ENCODE results near the gene MRPL37. TPM values are rescaled to one million over a fixed set of nuclear protein-coding genes. Genes with fewer than 3 reads are reported as not detected.

MRPL37 gene
- polyA plus RNA-seq, 1 of the 3 experiments (the other 2 are of a cell fraction): 11.3 TPM

DNA sequence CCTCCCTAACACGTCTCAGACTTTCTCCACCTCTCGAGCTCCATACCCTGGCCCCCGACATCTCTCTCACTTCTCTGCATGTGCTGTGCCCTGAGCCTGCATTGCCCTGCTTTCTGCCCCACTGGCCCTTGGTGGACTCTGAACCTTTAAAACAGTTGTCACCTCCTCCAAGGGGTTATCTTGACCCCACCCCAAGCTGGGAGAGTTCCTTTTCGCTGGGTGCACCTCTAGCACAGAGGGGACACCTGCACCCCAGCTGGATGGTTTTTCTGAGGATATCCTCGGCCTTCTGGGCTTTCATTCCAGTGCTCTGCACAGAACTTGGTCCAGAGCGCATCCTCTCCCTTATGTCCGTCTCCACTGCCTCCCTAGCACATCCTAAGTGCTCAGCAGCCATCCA, 43.0 kb upstream of the MRPL37 start:
- Histone ChIP-seq H3K79me2 (ENCODE audit: insufficient read depth) (no peaks in the 10 kb centered on the region), H3K4me3 (ENCODE audit: low read depth in 2 of 2, low read length in 1 of 2) (no peak overlapping the region), H3K27ac (ENCODE audit: low read depth in 2 of 2, low read length in 1 of 2) (no peak overlapping the region), H3K27me3 (ENCODE audit: insufficient read depth) (no peaks in the 10 kb centered on the region), H4K20me1 (ENCODE audit: insufficient read depth) (no peaks in the 10 kb centered on the region), H3K4me1 (ENCODE audit: control insufficient read depth in 1 of 2, insufficient read depth in 2 of 2, low read depth in 1 of 2, low read length in 1 of 2) (peaks cover 0 to 4% of the 10 kb centered on the region in 2 experiments; a peak in 2 of 4 replicates), H3K36me3 (replicated peaks in 1 of 2; ENCODE audit: control insufficient read depth in 1 of 2, insufficient read depth in 2 of 2, low read length in 1 of 2) (no peaks in the 10 kb centered on the region), H3K9me2 (no peaks in the 10 kb centered on the region), H3K9me3 (no peaks in the 10 kb centered on the region), H2AFZ (ENCODE audit: low read depth) (no peak overlapping the region), H3F3A (replicated peaks; ENCODE audit: insufficient read depth) (no peaks in the 10 kb centered on the region), H3K9ac (no peak overlapping the region), H3K4me2 (no peak overlapping the region)
- DNase-seq: no peak
- 86% methylated on average over 7 of the region's 7 CpGs for WGBS (ENCODE audit: low lambda C conversion rate)
- TF ChIP-seq NFIC (IDR thresholded peaks at IDR 0.05; ENCODE audit: borderline replicate concordance): no peak
- TF ChIP-seq EP300 (IDR thresholded peaks at IDR 0.05; ENCODE audit: borderline replicate concordance in 1 of 2, low read depth in 1 of 2, low read length in 1 of 2): no peak
- no peak for TF ChIP-seq TAF1 (IDR thresholded peaks at IDR 0.05; ENCODE audit: borderline replicate concordance, low read depth, low read length)
- TF ChIP-seq RAD21 (IDR thresholded peaks at IDR 0.05; ENCODE audit: low read length): no peak
- no peak for TF ChIP-seq ELF1 (IDR thresholded peaks at IDR 0.05)
- no peak for TF ChIP-seq FOXJ3 (CRISPR knock-in tag; IDR thresholded peaks at IDR 0.05)
- TF ChIP-seq, protein P1, sequence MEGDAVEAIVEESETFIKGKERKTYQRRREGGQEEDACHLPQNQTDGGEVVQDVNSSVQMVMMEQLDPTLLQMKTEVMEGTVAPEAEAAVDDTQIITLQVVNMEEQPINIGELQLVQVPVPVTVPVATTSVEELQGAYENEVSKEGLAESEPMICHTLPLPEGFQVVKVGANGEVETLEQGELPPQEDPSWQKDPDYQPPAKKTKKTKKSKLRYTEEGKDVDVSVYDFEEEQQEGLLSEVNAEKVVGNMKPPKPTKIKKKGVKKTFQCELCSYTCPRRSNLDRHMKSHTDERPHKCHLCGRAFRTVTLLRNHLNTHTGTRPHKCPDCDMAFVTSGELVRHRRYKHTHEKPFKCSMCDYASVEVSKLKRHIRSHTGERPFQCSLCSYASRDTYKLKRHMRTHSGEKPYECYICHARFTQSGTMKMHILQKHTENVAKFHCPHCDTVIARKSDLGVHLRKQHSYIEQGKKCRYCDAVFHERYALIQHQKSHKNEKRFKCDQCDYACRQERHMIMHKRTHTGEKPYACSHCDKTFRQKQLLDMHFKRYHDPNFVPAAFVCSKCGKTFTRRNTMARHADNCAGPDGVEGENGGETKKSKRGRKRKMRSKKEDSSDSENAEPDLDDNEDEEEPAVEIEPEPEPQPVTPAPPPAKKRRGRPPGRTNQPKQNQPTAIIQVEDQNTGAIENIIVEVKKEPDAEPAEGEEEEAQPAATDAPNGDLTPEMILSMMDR (IDR thresholded peaks at IDR 0.05): no peak
- TF ChIP-seq, protein P2, sequence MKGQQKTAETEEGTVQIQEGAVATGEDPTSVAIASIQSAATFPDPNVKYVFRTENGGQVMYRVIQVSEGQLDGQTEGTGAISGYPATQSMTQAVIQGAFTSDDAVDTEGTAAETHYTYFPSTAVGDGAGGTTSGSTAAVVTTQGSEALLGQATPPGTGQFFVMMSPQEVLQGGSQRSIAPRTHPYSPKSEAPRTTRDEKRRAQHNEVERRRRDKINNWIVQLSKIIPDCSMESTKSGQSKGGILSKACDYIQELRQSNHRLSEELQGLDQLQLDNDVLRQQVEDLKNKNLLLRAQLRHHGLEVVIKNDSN (IDR thresholded peaks at IDR 0.05; ENCODE audit: borderline replicate concordance, low read depth): no peak
- TF ChIP-seq, protein P3, sequence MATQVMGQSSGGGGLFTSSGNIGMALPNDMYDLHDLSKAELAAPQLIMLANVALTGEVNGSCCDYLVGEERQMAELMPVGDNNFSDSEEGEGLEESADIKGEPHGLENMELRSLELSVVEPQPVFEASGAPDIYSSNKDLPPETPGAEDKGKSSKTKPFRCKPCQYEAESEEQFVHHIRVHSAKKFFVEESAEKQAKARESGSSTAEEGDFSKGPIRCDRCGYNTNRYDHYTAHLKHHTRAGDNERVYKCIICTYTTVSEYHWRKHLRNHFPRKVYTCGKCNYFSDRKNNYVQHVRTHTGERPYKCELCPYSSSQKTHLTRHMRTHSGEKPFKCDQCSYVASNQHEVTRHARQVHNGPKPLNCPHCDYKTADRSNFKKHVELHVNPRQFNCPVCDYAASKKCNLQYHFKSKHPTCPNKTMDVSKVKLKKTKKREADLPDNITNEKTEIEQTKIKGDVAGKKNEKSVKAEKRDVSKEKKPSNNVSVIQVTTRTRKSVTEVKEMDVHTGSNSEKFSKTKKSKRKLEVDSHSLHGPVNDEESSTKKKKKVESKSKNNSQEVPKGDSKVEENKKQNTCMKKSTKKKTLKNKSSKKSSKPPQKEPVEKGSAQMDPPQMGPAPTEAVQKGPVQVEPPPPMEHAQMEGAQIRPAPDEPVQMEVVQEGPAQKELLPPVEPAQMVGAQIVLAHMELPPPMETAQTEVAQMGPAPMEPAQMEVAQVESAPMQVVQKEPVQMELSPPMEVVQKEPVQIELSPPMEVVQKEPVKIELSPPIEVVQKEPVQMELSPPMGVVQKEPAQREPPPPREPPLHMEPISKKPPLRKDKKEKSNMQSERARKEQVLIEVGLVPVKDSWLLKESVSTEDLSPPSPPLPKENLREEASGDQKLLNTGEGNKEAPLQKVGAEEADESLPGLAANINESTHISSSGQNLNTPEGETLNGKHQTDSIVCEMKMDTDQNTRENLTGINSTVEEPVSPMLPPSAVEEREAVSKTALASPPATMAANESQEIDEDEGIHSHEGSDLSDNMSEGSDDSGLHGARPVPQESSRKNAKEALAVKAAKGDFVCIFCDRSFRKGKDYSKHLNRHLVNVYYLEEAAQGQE (IDR thresholded peaks at IDR 0.05; ENCODE audit: low read depth, low read length): no peak
- TF ChIP-seq, protein P4, sequence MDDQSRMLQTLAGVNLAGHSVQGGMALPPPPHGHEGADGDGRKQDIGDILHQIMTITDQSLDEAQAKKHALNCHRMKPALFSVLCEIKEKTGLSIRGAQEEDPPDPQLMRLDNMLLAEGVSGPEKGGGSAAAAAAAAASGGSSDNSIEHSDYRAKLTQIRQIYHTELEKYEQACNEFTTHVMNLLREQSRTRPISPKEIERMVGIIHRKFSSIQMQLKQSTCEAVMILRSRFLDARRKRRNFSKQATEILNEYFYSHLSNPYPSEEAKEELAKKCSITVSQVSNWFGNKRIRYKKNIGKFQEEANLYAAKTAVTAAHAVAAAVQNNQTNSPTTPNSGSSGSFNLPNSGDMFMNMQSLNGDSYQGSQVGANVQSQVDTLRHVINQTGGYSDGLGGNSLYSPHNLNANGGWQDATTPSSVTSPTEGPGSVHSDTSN (IDR thresholded peaks at IDR 0.05): no peak
- CTCF ChIA-PET: no interaction called here
- POLR2A ChIA-PET: no interaction called here

All from SK-N-SH (cell line).